Measurements from ENCODE around the gene GABBR2.

DNA sequence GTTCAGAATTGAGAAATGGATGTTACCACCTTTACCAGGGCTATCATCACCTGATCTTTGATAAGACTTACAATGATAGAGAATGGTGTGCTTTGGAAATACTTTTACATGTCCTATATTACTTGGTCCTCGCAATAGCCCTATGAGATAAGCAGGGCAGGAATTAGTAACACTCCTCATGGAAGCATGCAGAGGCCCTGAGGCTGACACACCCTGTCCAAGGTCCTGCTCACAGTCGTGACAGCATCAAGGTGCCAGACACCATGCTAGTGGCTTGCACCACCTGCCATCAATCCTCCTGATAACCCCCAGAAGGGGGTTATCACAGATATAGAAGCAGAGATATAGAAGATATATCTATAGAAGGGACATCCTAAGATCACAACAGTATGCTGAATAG lies 236.5 kb downstream of the GABBR2 start:
- TF ChIP-seq, protein P1, sequence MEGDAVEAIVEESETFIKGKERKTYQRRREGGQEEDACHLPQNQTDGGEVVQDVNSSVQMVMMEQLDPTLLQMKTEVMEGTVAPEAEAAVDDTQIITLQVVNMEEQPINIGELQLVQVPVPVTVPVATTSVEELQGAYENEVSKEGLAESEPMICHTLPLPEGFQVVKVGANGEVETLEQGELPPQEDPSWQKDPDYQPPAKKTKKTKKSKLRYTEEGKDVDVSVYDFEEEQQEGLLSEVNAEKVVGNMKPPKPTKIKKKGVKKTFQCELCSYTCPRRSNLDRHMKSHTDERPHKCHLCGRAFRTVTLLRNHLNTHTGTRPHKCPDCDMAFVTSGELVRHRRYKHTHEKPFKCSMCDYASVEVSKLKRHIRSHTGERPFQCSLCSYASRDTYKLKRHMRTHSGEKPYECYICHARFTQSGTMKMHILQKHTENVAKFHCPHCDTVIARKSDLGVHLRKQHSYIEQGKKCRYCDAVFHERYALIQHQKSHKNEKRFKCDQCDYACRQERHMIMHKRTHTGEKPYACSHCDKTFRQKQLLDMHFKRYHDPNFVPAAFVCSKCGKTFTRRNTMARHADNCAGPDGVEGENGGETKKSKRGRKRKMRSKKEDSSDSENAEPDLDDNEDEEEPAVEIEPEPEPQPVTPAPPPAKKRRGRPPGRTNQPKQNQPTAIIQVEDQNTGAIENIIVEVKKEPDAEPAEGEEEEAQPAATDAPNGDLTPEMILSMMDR (conservative IDR thresholded peaks at IDR 0.05; ENCODE audit: low read length): no peak
- no peak for TF ChIP-seq EZH2phosphoT487 (IDR thresholded peaks at IDR 0.05; ENCODE audit: borderline replicate concordance, low read depth, low read length)
